Glomerular endothelial cell (primary cell): Measurements from ENCODE around the gene ERBB4. TPM values are rescaled to one million over a fixed set of nuclear protein-coding genes. Genes with fewer than 3 reads are reported as not detected.

ENCODE experiments used
- DNase-seq: peaks from one replicate; pipeline ENCODE4 v3.0.0-alpha.2; 2011; ENCODE audit warnings: low read depth, low spot score; ENCODE audit errors: extremely low read depth
- total RNA-seq: library from RNA; depleted of rRNA; stranded (reverse); fragments of >200 nt; gene quantifications from 2 replicates; pipeline ENCODE4 v1.2.3, GENCODE V29; 2015

ERBB4 gene
- total RNA-seq, 1 donor from 2014 or later: 0.18 TPM

DNA sequence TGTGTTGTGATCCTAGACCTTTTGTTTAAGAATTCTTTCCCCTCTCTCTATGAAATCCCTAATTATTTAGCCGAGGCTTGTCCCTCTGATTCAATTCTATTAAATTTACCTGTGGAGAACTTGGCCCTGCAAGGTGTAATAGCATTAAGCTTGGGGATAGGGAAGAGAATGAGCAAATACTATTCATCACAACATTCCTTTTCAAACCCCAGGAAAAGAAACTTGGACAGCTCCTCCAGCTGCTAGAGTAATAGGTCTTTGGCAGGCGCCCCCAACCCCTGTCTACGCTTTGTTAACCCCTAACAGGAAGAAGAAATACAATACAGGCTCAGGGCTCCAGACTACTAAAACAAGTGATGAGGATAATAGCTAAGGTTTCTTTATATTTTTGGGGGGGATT, 1025.2 kb downstream of the ERBB4 start:
- DNase-seq: no peak

DNA sequence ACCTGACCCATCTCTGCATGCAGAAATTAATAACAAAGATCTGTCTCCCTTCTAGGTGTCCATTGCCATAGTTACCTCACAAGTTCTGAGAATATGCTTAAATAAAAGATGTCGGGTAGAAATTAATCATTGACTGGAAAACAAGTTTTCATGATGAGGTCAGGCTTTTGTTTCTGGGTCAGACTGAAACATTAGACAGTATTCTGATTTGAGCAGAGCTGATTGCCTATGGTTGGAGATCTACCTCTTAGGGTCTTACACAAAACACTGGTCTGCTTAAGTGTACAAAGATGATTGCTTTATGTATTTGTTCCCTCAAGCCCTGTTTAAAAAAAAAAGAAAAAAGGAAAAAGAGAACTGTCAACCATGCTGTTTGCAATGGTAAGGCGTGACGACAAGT, 1025.8 kb downstream of the ERBB4 start:
- DNase-seq: no peak

- DNase-seq: no peak
These were observed 1034.7 kb downstream of the ERBB4 start for GRCh38 chr2:211503856-211504255.

DNA sequence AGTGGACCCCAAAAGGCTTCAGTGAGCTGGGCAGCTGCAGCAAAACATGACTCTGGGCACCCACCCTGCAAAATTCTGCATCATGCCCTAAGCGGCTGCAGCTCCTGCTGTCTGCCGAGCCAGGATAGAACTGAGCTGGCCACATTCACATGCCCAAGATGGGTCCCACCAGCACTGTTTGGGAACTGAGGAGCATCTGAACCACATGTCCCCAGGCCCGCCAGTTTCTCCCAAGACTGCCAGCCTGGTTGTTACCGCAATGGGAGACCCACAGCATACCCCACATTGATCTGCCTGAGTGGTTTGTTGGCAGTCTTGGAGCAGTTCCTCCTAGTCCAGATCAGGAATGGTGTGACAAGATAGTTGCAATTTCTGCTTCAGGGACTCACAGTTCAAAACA, 1035.4 kb downstream of the ERBB4 start:
- DNase-seq: no peak

GRCh38 chr2:211498551-211499205, 1039.9 kb downstream of the ERBB4 start:
- no peak for DNase-seq

- no peak for DNase-seq
These were observed 1043.3 kb downstream of the ERBB4 start for GRCh38 chr2:211495339-211495738.

DNA sequence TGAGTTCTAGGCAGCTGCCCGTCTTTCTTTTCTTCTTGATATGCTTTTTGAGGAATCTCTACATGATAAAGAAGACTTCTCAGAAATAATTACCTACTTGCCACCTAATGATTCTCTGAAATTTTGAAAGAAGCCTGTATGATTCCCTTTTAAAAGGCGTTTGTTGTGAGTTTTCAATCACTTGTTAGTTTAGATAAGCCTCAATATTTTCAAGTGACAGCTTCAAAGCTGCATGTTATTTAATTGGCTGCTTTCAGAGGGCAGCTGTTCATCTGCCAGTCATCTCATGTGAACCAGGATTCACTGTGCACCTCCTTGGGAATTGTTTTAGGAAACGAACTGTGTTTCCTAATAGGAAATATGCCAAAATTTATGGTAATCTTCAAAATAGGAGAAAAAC, 1044.1 kb downstream of the ERBB4 start:
- DNase-seq: no peak

- DNase-seq: no peak
These were observed 1044.5 kb downstream of the ERBB4 start for GRCh38 chr2:211494085-211494484.

DNA sequence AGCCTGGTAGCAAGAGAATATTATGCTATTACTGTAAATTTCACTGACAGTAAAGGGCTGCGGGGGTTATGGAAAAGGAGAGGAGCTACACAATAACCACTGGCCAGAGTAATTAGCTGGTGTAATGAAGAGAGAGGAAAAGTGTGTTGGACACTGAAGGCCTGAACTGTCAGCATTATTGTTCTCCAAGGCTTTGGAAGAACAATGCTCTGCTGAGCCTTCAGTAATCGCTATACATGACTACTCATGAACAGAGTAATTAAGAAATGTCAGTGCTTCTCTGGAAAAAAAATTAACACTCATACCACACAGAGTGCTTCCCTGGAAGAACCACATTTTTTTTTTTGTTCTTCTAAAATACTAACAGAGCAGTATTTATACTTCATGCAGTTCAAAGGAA, 1050.9 kb downstream of the ERBB4 start:
- DNase-seq: no peak

DNA sequence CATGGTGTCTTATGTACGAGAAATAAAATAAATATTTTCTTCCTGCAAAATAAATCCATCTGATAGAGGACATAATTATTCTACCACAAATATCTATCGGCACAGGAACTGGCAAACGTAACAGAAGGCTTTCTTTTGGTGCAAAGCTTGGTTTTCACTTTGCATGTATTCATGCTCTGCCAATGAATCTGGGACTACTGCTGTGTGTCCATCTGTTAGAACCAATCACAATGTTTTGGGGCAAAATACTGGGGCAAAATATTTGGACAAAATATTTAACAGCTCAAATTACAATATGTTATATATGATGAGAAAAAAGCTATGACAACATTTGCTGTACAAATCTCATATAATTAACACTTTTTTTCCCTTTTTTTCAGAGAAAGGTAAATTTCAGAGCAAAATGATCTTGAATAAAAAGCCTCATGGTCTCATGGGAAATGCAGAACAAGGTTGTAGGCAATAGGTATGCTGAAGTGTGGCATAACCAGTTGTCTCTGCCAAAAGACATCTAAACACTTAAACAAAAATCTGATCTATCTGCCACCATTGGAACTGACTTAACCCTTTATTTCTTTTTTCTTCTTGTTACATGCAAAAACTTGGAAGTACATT, 1059.0 kb downstream of the ERBB4 start:
- no peak for DNase-seq

GRCh38 chr2:211477537-211478275, 1060.9 kb downstream of the ERBB4 start:
- DNase-seq: no peak

- DNase-seq: no peak
These were observed 1065.5 kb downstream of the ERBB4 start for GRCh38 chr2:211473116-211473515.

GRCh38 chr2:211469664-211470059, 1068.9 kb downstream of the ERBB4 start:
- DNase-seq: no peak

DNA sequence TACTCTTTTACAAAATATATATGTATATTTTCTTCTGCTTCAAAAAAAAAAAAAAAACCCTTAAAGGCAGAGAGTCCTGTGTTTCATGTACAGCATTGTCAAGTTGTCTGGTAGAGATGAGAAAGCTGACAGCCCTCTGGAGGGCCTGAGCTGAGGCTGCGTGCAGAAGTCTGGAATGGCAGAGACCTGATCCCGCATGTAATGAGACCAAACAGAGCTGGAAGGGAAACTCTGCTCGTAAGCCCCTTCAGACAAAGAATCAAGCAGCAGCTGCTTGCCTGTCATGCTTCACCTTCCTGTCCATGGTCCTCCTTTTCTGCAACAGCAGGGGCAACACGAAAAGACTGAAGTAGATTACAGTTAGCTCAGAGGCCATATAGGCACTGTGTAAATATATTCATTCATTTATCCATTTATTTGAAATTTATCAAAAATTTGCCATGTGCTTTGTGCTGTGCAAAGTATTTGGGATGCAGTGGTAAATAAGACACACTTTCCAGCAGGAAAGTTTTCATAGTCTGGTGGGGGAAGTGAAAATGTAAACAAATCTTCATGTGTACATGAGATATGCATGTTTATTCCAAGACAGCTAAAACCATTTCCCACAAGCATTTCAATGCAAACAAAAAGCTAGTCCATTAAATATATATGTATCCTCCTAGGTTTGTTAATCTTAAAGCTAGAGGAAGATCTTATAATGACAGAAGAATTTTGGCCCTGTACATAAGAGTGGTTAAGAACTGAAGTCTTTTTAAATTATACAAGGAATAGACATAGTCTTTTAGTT, 1069.5 kb downstream of the ERBB4 start:
- no peak for DNase-seq

- no peak for DNase-seq
These were observed 1070.4 kb downstream of the ERBB4 start for GRCh38 chr2:211468217-211468616.

DNA sequence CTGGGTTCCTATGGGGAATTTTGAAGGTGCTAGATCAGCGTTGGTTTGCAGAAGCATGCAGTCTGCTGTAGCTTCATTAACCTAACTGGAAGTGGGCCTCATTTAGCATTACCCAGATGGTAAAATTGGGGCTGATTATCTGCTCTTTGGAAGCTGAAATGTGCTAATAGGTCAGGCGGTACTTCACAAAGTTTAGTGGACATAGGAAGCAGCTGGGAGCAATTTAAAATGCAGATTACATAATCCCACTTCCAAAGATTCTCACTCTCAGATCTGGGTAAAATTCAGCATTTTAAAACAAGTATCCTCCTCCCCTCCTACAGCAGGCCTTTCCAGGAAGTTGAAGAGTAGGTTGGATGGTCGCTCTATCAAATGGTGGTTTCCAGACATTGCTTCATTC, 1075.2 kb downstream of the ERBB4 start:
- no peak for DNase-seq

- no peak for DNase-seq
These were observed 1079.6 kb downstream of the ERBB4 start for GRCh38 chr2:211458974-211459373.

GRCh38 chr2:211457325-211457724, 1081.3 kb downstream of the ERBB4 start:
- no peak for DNase-seq

DNA sequence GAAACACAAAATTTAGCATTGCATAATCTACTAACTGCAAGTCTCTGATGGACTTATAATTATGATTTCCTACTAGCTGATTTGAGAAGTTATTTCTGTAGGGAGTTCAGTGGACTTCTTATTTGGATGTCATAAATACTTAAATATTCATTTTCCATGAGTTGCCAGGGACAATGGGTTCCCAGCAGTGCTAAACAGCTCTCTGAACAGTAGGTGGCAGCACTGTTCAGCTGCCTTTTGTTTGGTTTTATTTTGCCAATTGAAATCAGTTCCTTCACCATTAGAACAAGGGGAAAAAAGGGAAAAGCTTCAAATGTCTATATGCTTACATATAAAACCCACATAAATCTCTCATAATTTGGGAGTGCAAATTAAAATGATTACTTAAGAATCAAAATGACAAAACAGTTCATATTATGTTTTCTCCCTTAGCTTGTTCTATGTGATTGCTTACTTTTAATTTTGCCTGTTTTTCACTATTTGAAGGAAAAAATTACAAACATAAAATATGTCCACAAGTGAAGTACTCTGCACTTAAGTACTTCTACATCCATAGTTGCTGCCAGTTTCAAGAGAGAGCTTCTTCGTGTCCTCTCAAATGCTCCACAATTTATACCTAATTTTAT, 1083.3 kb downstream of the ERBB4 start:
- DNase-seq: peak; percentile 39

GRCh38 chr2:211454679-211455078, 1083.9 kb downstream of the ERBB4 start:
- DNase-seq: no peak
